ENCODE measurements around the gene POP5. TPM values are rescaled to one million over a fixed set of nuclear protein-coding genes. Genes with fewer than 3 reads are reported as not detected.
"Not testable (repeated sequence)": the region's sequence is repeated elsewhere in the genome, so short reads cannot be mapped to it uniquely, and the experiment has no call there.

POP5 gene
- total RNA-seq, 1 experiment from 2014 or later, result 64.0 TPM

GRCh38 chr12:120617193-120617592, 36.0 kb upstream of the POP5 start:
- not testable (repeated sequence) for H3K9me3 Mint-ChIP-seq
- H3K27me3 Mint-ChIP-seq (ENCODE audit: low read depth), result peaks cover 11% of the 10 kb centered on the region

More at GRCh38 chr12:120617193-120617592, 36.0 kb upstream of the POP5 start:
- H3K4ac ChIP-seq (ENCODE audit: low read depth, low read length); H2AFZ ChIP-seq (ENCODE audit: low read length); H4K5ac ChIP-seq (ENCODE audit: insufficient read length, low read depth, low read length); H4K20me1 ChIP-seq (ENCODE audit: control insufficient read depth, insufficient read depth, insufficient read length); H3K23ac ChIP-seq (ENCODE audit: insufficient read length, low read depth, low read length); H3K23me2 ChIP-seq (ENCODE audit: insufficient read length, low read depth, low read length, poor library complexity, severe bottlenecking); H4K8ac ChIP-seq (replicated peaks; ENCODE audit: insufficient read length, low read depth, low read length); H3K56ac ChIP-seq (ENCODE audit: insufficient read length, low read depth, low read length); H3K27me3 ChIP-seq (ENCODE audit: insufficient read depth, low read length); H3K27ac ChIP-seq (ENCODE audit: insufficient read length, low read depth, low read length); H3K27ac Mint-ChIP-seq; H2BK5ac ChIP-seq (ENCODE audit: insufficient read length, low read length); H3K9me3 ChIP-seq (ENCODE audit: control insufficient read depth, low read depth, low read length); H3K14ac ChIP-seq (ENCODE audit: insufficient read depth, low read length); H2BK120ac ChIP-seq (ENCODE audit: low read depth, low read length, poor library complexity, severe bottlenecking); H3K79me2 ChIP-seq (ENCODE audit: insufficient read depth, low read length); H2BK15ac ChIP-seq (ENCODE audit: low read depth, low read length); H2AK5ac ChIP-seq (ENCODE audit: insufficient read length, low read length); H3K4me3 Mint-ChIP-seq; H4K91ac ChIP-seq (ENCODE audit: insufficient read length, low read depth, low read length); H2BK12ac ChIP-seq (ENCODE audit: insufficient read length, low read depth, low read length); H3K4me1 ChIP-seq (ENCODE audit: insufficient read depth, low read length); H3T11ph ChIP-seq (ENCODE audit: low read length); H3K36me3 Mint-ChIP-seq (ENCODE audit: insufficient read depth in 1 of 3, low read depth in 3 of 3); DNase-seq; H3K4me2 ChIP-seq (ENCODE audit: insufficient read depth, insufficient read length, low read length); H3K9ac ChIP-seq (ENCODE audit: extremely low read depth, insufficient read length, low read length); H3K18ac ChIP-seq (ENCODE audit: insufficient read length, low read depth, low read length); H3K79me1 ChIP-seq (ENCODE audit: insufficient read depth, low read depth, low read length, poor library complexity, severe bottlenecking); H2BK20ac ChIP-seq (ENCODE audit: low read depth, low read length, poor library complexity, severe bottlenecking): not testable (repeated sequence)
- no CpG with 5 or more reads among the region's 3 CpGs for WGBS (ENCODE audit: extremely low coverage, insufficient read length, low lambda C conversion rate)
- H3K4me1 Mint-ChIP-seq, result peaks cover 11 to 13% of the 10 kb centered on the region in 2 experiments

Measured in H9 (cell line).